HUES64 (cell line): ENCODE results near the gene BMPER. TPM values are rescaled to one million over a fixed set of nuclear protein-coding genes. Genes with fewer than 3 reads are reported as not detected.

Source experiments
- H3K27ac ChIP-seq: 2 replicates; pipeline ENCODE4 v1.7.0; 2013; ENCODE audit warnings: low read depth, low read length, inconsistent platforms
- H3K27me3 ChIP-seq: 2 replicates; pipeline ENCODE4 v1.6.1; 2013; ENCODE audit warnings: mild to moderate bottlenecking, low read length; ENCODE audit not compliant: insufficient read depth
- H3K36me3 ChIP-seq: 2 replicates; pipeline ENCODE4 v1.6.1; 2013; ENCODE audit warnings: mild to moderate bottlenecking, low read length; ENCODE audit not compliant: insufficient read depth
- H3K4me1 ChIP-seq: 2 replicates; pipeline ENCODE4 v1.6.1; 2013; ENCODE audit warnings: mild to moderate bottlenecking, low read length, moderate library complexity; ENCODE audit not compliant: insufficient read depth
- H3K4me3 ChIP-seq: 2 replicates; pipeline ENCODE4 v1.5.1; 2013; ENCODE audit warnings: mild to moderate bottlenecking, low read length, moderate library complexity
- H3K9ac ChIP-seq: 2 replicates; pipeline ENCODE4 v1.6.1; 2013; ENCODE audit warnings: mild to moderate bottlenecking, low read depth, low read length
- H3K9me3 ChIP-seq: 2 replicates; pipeline ENCODE4 v1.6.1; 2013; ENCODE audit warnings: low read depth, low read length; ENCODE audit not compliant: insufficient read depth
- WGBS: fragments of 150-250, 120-280 bp; methylation state at CpG from one replicate; pipeline ENCODE4 v1.1.7; 2013; ENCODE audit warnings: missing lambda C conversion rate; 5-methylcytosine and 5-hydroxymethylcytosine counted together
- polyA plus RNA-seq, 2 experiments: library from polyadenylated mRNA; stranded (reverse); fragments of 50-300 nt; gene quantifications; one replicate each; pipeline ENCODE4 v1.2.3, GENCODE V29; 2013

Gene BMPER
- 1.3 TPM for polyA plus RNA-seq (2013, experiment 1 of 2)
- 2.5 TPM for polyA plus RNA-seq (2013, experiment 2 of 2)

- peak within 1 kb of the TSS; percentile 49 for H3K9ac ChIP-seq
- H3K4me1 ChIP-seq: peaks cover 17% of the 10 kb centered on the region
- H3K27me3 ChIP-seq: peaks cover 69% of the 10 kb centered on the region
- no peaks in the 10 kb centered on the region for H3K9me3 ChIP-seq
- 3% methylated on average over 40 of the region's 47 CpGs for WGBS
- peak within 1 kb of the TSS; percentile 66 for H3K4me3 ChIP-seq
- no peaks in the 10 kb centered on the region for H3K36me3 ChIP-seq
- no peak within 1 kb of the TSS for H3K27ac ChIP-seq
Measured at GRCh38 chr7:33905389-33906032, at the start of gene BMPER. Gene BMPER, plus strand, starts transcription at chr7:33905539. Its CDS starts 75 bp downstream, at chr7:33905614.

GRCh38 chr7:33861947-33862346, 43.4 kb upstream of the BMPER start:
- H3K4me1 ChIP-seq: peaks cover 4% of the 10 kb centered on the region; the same call in 1 of the 2 replicates
- H3K9me3 ChIP-seq: no peaks in the 10 kb centered on the region
- H3K36me3 ChIP-seq: no peaks in the 10 kb centered on the region
- H3K4me3 ChIP-seq: no peak overlapping the region
- no peak overlapping the region for H3K9ac ChIP-seq
- no peaks in the 10 kb centered on the region for H3K27me3 ChIP-seq
- H3K27ac ChIP-seq: no peak overlapping the region

GRCh38 chr7:33862946-33863814, 42.2 kb upstream of the BMPER start:
- Histone ChIP-seq H3K4me3 (no peak overlapping the region), H3K27ac (no peak overlapping the region), H3K27me3 (no peaks in the 10 kb centered on the region), H3K4me1 (peaks cover 4% of the 10 kb centered on the region; the same call in 1 of the 2 replicates), H3K9me3 (no peaks in the 10 kb centered on the region), H3K9ac (no peak overlapping the region), H3K36me3 (no peaks in the 10 kb centered on the region)
- WGBS: 85% methylated on average over 9 of the region's 10 CpGs

GRCh38 chr7:33868166-33868565, 37.2 kb upstream of the BMPER start:
- Histone ChIP-seq H3K27ac (no peak overlapping the region), H3K4me1 (peaks cover 20% of the 10 kb centered on the region), H3K4me3 (no peak overlapping the region), H3K9ac (no peak overlapping the region), H3K36me3 (no peaks in the 10 kb centered on the region), H3K27me3 (no peaks in the 10 kb centered on the region), H3K9me3 (no peaks in the 10 kb centered on the region)
- WGBS: 93% methylated on average over 8 of the region's 8 CpGs

- H3K27ac ChIP-seq: no peak overlapping the region
- WGBS: 95% methylated on average over 5 of the region's 5 CpGs
Measured at GRCh38 chr7:33869176-33869575, 36.2 kb upstream of the BMPER start.

GRCh38 chr7:33870120-33870519, 35.2 kb upstream of the BMPER start:
- Histone ChIP-seq H3K9ac (no peak overlapping the region), H3K27ac (no peak overlapping the region), H3K4me1 (peaks cover 35% of the 10 kb centered on the region), H3K9me3 (no peaks in the 10 kb centered on the region), H3K27me3 (no peaks in the 10 kb centered on the region), H3K36me3 (no peaks in the 10 kb centered on the region), H3K4me3 (no peak overlapping the region)
- 93% methylated on average over 3 of the region's 3 CpGs for WGBS

More at GRCh38 chr7:33869176-33869575, 36.2 kb upstream of the BMPER start:
- Histone ChIP-seq H3K36me3 (no peaks in the 10 kb centered on the region), H3K27me3 (no peaks in the 10 kb centered on the region), H3K9ac (no peak overlapping the region), H3K4me3 (no peak overlapping the region), H3K9me3 (no peaks in the 10 kb centered on the region), H3K4me1 (peaks cover 30% of the 10 kb centered on the region)

GRCh38 chr7:33872870-33873269, 32.5 kb upstream of the BMPER start:
- H3K27ac ChIP-seq: peak overlapping the region; percentile 83
- WGBS: 68% methylated on average over 4 of the region's 4 CpGs

GRCh38 chr7:33873518-33873917, 31.8 kb upstream of the BMPER start:
- no peaks in the 10 kb centered on the region for H3K9me3 ChIP-seq
- H3K4me1 ChIP-seq: peaks cover 35% of the 10 kb centered on the region
- peak overlapping the region; percentile 40; the same call in 1 of the 2 replicates for H3K9ac ChIP-seq
- WGBS: 50% methylated on average over 1 of the region's 1 CpG
- no peaks in the 10 kb centered on the region for H3K27me3 ChIP-seq
- H3K36me3 ChIP-seq: no peaks in the 10 kb centered on the region
- H3K27ac ChIP-seq: peak overlapping the region; percentile 83
- no peak overlapping the region for H3K4me3 ChIP-seq

More at GRCh38 chr7:33872870-33873269, 32.5 kb upstream of the BMPER start:
- no peaks in the 10 kb centered on the region for H3K27me3 ChIP-seq
- H3K9ac ChIP-seq: peak overlapping the region; percentile 40; the same call in 1 of the 2 replicates
- no peaks in the 10 kb centered on the region for H3K9me3 ChIP-seq
- peaks cover 35% of the 10 kb centered on the region for H3K4me1 ChIP-seq
- H3K4me3 ChIP-seq: no peak overlapping the region
- no peaks in the 10 kb centered on the region for H3K36me3 ChIP-seq

- H3K4me3 ChIP-seq: no peak overlapping the region
- 82% methylated on average over 3 of the region's 4 CpGs for WGBS
- no peak overlapping the region; the same call in 1 of the 2 replicates for H3K9ac ChIP-seq
- H3K9me3 ChIP-seq: no peaks in the 10 kb centered on the region
- H3K4me1 ChIP-seq: peaks cover 35% of the 10 kb centered on the region
- peak overlapping the region; percentile 83 for H3K27ac ChIP-seq
- H3K36me3 ChIP-seq: no peaks in the 10 kb centered on the region
- no peaks in the 10 kb centered on the region for H3K27me3 ChIP-seq
Measured at GRCh38 chr7:33873981-33874750, 31.2 kb upstream of the BMPER start.

- Histone ChIP-seq H3K36me3 (no peaks in the 10 kb centered on the region), H3K9me3 (no peaks in the 10 kb centered on the region), H3K9ac (no peak overlapping the region), H3K27ac (no peak overlapping the region), H3K27me3 (no peaks in the 10 kb centered on the region), H3K4me1 (peaks cover 30% of the 10 kb centered on the region), H3K4me3 (no peak overlapping the region)
- 90% methylated on average over 5 of the region's 5 CpGs for WGBS
Measured at GRCh38 chr7:33874943-33875342, 30.4 kb upstream of the BMPER start.
